Brain microvascular endothelial cell (primary cell): ENCODE results near the gene SFRP5.

ENCODE experiments used
- DNase-seq: peaks from one replicate; pipeline ENCODE4 v3.0.0-alpha.2; 2020
- H3K27ac ChIP-seq: fragments of 250-450 bp; sonication (Bioruptor Pico); 2 replicates; pipeline ENCODE4 v1.5.1; 2020; ENCODE audit warnings: mild to moderate bottlenecking, moderate library complexity
- H3K27me3 ChIP-seq: fragments of 250-450 bp; sonication (Bioruptor Pico); replicated peaks from 2 replicates; pipeline ENCODE4 v1.5.1; 2020; ENCODE audit warnings: mild to moderate bottlenecking
- H3K36me3 ChIP-seq: fragments of 250-450 bp; sonication (Bioruptor Pico); replicated peaks from 2 replicates; pipeline ENCODE4 v1.5.1; 2020; ENCODE audit warnings: mild to moderate bottlenecking
- H3K4me3 ChIP-seq: 2 replicates; pipeline ENCODE4 v1.5.1; 2011; ENCODE audit warnings: low read depth, mild to moderate bottlenecking, control low read depth, low read length, moderate library complexity
- in situ Hi-C: cut with HindIII; loops from 2 replicates; pipeline ENCODE4 v1.10.0; 2017; ENCODE audit warnings: low sequenced_read_pairs, low pct_ligation_motif_present
- TF ChIP-seq, protein P1 (sequence below): IDR thresholded peaks from 2 replicates; pipeline ENCODE4 v1.5.1; 2011; ENCODE audit warnings: low read depth, mild to moderate bottlenecking, moderate library complexity, low read length, control low read depth, inconsistent platforms; ENCODE audit errors: missing control alignments

The SFRP5 gene

DNA sequence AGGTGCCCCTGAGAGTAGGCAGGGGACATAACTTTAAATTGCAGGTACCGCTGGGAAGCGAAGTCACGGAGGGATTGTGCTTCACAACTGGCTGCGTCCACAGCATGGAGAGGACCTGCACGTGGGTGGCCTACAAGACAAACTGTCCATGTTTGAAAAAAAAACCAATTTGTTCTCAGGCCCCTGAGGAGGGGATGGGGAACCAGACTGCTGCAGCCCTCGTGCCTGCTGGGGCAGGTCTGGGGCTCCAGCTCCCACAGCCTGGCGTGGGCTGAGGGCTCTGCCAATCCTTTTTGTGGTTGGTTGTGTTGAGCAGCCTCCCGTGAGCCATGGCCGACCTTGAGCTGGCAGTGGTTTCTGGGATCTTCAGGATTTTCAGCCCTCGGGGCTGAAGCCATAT lies 9.7 kb downstream of the SFRP5 start:
- H3K27ac ChIP-seq = no peak overlapping the region
- TF ChIP-seq, protein P1, sequence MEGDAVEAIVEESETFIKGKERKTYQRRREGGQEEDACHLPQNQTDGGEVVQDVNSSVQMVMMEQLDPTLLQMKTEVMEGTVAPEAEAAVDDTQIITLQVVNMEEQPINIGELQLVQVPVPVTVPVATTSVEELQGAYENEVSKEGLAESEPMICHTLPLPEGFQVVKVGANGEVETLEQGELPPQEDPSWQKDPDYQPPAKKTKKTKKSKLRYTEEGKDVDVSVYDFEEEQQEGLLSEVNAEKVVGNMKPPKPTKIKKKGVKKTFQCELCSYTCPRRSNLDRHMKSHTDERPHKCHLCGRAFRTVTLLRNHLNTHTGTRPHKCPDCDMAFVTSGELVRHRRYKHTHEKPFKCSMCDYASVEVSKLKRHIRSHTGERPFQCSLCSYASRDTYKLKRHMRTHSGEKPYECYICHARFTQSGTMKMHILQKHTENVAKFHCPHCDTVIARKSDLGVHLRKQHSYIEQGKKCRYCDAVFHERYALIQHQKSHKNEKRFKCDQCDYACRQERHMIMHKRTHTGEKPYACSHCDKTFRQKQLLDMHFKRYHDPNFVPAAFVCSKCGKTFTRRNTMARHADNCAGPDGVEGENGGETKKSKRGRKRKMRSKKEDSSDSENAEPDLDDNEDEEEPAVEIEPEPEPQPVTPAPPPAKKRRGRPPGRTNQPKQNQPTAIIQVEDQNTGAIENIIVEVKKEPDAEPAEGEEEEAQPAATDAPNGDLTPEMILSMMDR = no peak
- DNase-seq = no peak
- no peaks in the 10 kb centered on the region for H3K27me3 ChIP-seq
- in situ Hi-C loops = loop anchor here (25.0 kb wide), 1 partner anchor 100 kb away; no protein-coding TSS in a partner anchor
- H3K4me3 ChIP-seq = no peak overlapping the region
- H3K36me3 ChIP-seq = peaks cover 25% of the 10 kb centered on the region

DNA sequence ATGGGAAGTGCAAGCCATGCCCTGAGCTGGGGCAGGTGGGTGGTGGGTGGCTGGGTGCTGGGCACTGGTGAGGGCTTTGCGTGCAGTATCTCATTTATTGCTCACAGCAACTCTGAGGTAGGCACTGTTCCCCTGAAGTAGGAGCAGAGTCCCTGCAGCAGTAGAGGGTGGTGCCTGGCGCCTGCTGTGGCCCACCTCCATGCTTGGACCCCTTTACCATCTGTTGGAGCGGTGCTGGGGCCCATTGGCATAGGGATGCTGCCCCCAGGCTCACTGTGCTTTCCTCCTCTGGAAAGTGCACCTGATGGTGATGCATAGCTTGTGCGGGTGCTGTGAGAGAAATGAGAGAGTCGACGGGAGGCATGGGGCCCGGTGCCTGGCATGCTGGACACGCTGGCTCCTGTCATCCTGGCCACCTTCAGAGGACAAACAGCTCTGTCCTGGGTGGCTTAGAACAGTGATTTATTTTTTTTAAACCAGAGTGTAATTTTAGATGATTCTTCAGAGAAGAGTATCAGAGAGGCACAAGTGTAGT lies 10.4 kb downstream of the SFRP5 start:
- TF ChIP-seq, protein P1 = no peak
- H3K27ac ChIP-seq = no peak overlapping the region
- peaks cover 27% of the 10 kb centered on the region for H3K36me3 ChIP-seq
- in situ Hi-C loops = loop anchor here (25.0 kb wide), 1 partner anchor 101 kb away; no protein-coding TSS in a partner anchor
- no peak overlapping the region for H3K4me3 ChIP-seq
- no peak for DNase-seq
- H3K27me3 ChIP-seq = no peaks in the 10 kb centered on the region

DNA sequence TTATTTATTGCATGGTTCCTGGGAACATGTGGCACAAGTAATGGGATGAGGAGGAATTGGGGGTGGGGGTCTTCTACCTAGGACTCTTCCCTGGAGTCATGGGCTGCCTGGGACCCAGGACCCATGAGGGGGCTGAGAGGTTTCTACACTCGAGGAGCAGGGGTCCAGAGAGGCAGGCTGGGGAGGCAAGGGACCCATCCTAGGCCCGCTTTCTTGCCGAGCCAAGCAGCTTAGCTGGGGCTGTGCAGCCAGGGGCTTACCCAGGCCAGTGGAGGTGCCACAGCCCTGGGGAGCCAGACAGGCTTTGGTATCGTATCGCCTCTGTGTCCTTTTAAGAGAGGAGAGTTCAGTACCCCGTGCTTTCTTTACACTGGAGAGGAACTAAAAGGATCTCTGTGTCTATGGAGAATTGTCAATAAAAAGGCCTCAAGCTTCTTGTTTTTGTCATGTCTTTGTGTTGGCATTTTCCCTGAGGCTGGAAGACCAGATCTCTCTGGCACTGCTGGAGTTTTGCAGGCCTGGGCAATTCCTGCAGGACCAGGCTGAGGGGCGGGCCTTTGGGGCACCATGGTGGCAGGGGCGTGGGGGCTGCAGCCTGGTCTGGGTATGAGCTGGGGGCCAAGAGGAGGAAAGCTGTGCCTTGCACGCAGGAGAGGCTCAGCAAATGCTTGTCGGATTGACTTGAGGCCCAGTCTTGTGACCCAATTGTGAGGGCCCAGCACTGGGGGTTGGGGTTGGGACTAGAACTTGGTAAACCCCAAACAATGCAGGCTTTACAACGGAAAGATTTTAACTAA lies 11.1 kb downstream of the SFRP5 start:
- Histone ChIP-seq H3K27me3 (no peaks in the 10 kb centered on the region), H3K27ac (no peak overlapping the region), H3K4me3 (no peak overlapping the region), H3K36me3 (peaks cover 31% of the 10 kb centered on the region)
- in situ Hi-C loops = loop anchor here (25.0 kb wide), 1 partner anchor 102 kb away; no protein-coding TSS in a partner anchor
- TF ChIP-seq, protein P1 = no peak
- DNase-seq = no peak

DNA sequence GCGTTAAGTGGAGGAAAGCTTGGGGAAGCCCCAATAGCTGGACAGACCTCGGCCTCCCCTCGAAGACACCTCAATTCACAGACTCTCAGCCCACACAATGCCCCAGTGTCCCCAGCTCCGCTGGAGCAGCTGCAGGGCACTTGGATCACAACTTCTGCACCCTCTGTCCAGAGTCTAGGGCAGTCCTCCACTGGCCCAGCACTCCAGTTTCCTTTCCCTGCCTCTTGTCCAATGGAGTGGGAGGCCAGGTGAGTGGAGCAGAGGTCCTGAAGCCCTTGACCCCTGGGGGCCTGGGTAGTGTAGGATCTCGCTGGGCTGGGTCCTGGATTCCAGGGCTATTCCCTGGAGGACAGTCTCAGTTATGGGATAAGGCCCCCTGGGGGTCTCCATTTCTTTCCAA lies 11.9 kb downstream of the SFRP5 start:
- H3K4me3 ChIP-seq = no peak overlapping the region
- TF ChIP-seq, protein P1 = no peak
- H3K27me3 ChIP-seq = no peaks in the 10 kb centered on the region
- in situ Hi-C loops = loop anchor here (25.0 kb wide), 1 partner anchor 102 kb away; no protein-coding TSS in a partner anchor
- DNase-seq = no peak
- peaks cover 38% of the 10 kb centered on the region for H3K36me3 ChIP-seq
- H3K27ac ChIP-seq = no peak overlapping the region

DNA sequence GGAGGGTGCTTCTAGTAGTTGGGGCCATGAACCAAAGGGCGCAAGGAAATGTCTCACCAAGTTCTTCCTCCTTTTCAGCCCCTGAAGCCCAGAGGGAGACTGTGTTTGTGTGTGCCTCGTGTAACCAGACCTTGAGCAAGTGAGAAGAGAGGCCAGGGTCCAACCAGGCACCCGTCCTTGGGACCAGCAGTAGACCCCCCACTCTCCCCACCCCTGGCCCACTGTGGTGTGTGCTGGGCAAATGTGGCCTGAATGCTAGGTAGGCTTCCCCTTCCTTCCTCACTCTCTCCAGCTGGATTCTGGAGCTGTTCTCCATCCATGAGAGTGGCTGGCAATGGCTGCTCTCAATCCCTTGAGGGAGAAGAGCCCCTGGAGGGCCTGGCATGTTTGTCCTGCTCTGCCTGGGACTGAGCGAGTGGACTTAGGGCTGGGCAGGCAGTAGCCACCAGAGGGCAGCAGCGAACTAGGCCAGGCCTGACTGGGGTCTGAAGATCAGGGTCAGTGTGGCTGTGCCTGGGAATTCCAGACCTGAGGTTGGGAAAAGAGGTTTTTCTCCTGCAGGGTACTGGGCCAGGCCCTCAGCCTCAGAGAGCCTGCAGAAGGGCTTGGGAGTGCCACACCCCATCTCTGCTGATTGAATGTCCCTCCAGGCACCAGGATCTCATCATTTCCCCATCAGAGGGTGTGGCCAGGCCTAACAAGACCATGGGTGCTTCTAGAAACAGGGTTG lies 12.5 kb downstream of the SFRP5 start:
- H3K27me3 ChIP-seq = no peaks in the 10 kb centered on the region
- H3K27ac ChIP-seq = no peak overlapping the region
- peak; percentile 40 for DNase-seq
- TF ChIP-seq, protein P1 = peak; percentile 97
- no peak overlapping the region for H3K4me3 ChIP-seq
- in situ Hi-C loops = loop anchor here (25.0 kb wide), 1 partner anchor 103 kb away; no protein-coding TSS in a partner anchor
- H3K36me3 ChIP-seq = peaks cover 44% of the 10 kb centered on the region
